Bronchial epithelial cell (primary cell): ENCODE measurements around the gene ZFP69B. TPM values are rescaled to one million over a fixed set of nuclear protein-coding genes. Genes with fewer than 3 reads are reported as not detected.
"Not testable (repeated sequence)": the region's sequence is repeated elsewhere in the genome, so short reads cannot be mapped to it uniquely, and the experiment has no call there.

ENCODE experiments used
- DNase-seq: peaks from one replicate; pipeline ENCODE4 v3.0.0-alpha.2; 2010; ENCODE audit warnings: low read depth
- FAIRE-seq: peaks from 2 replicates; lab custom pipeline; 2011; peaks lifted over from hg19 to GRCh38; lab: Jason Lieb, UNC
- H3K27me3 ChIP-seq: 2 replicates; pipeline ENCODE4 v1.5.1; 2011; ENCODE audit warnings: low read length; ENCODE audit not compliant: control insufficient read depth, insufficient read depth
- H3K36me3 ChIP-seq: 2 replicates; pipeline ENCODE4 v1.5.1; 2011; ENCODE audit warnings: low read length; ENCODE audit not compliant: control insufficient read depth, insufficient read depth
- H3K4me3 ChIP-seq: 2 replicates; pipeline ENCODE4 v1.5.1; 2011; ENCODE audit warnings: mild to moderate bottlenecking, low read depth, low read length, control low read depth
- CTCF ChIP-seq: IDR thresholded peaks from 2 replicates; pipeline ENCODE4 v1.5.1; 2011; ENCODE audit warnings: mild to moderate bottlenecking, moderate library complexity, low read length, control low read depth, inconsistent platforms; ENCODE audit not compliant: insufficient read depth, severe bottlenecking
- total RNA-seq: library from RNA; depleted of rRNA; stranded (reverse); fragments of >200 nt; gene quantifications from 2 replicates; pipeline ENCODE4 v1.2.1, GENCODE V29; 2014

The ZFP69B gene
- total RNA-seq, 1 donor from 2014 or later: 1.6 TPM

- Histone ChIP-seq H3K27me3 (no peaks in the 10 kb centered on the region), H3K36me3 (no peaks in the 10 kb centered on the region), H3K4me3 (no peak overlapping the region)
- no peak for TF ChIP-seq CTCF
- FAIRE-seq: no peak
- DNase-seq: no peak
Observed at GRCh38 chr1:40478276-40478675, 28.0 kb downstream of the ZFP69B start.

- no peak for TF ChIP-seq CTCF
- Histone ChIP-seq H3K4me3 (no peak overlapping the region), H3K27me3 (no peaks in the 10 kb centered on the region), H3K36me3 (no peaks in the 10 kb centered on the region)
- DNase-seq: no peak
- no peak for FAIRE-seq
Observed at GRCh38 chr1:40479156-40479555, 28.9 kb downstream of the ZFP69B start.

GRCh38 chr1:40495315-40495903 lies 45.1 kb downstream of the ZFP69B start:
- FAIRE-seq: no peak
- no peak for TF ChIP-seq CTCF
- H3K27me3 ChIP-seq: no peaks in the 10 kb centered on the region
- no peak for DNase-seq
- no peak overlapping the region for H3K4me3 ChIP-seq
- no peaks in the 10 kb centered on the region for H3K36me3 ChIP-seq

GRCh38 chr1:40502651-40503050 lies 52.4 kb downstream of the ZFP69B start:
- FAIRE-seq, DNase-seq, H3K27me3 ChIP-seq, H3K36me3 ChIP-seq, H3K4me3 ChIP-seq: not testable (repeated sequence)

- no peak for FAIRE-seq
- no peak for TF ChIP-seq CTCF
- peak overlapping the region; percentile 58 for H3K4me3 ChIP-seq
- no peaks in the 10 kb centered on the region for H3K27me3 ChIP-seq
- no peaks in the 10 kb centered on the region for H3K36me3 ChIP-seq
- DNase-seq: no peak
Observed at GRCh38 chr1:40507973-40508372, 57.7 kb downstream of the ZFP69B start.

GRCh38 chr1:40508375-40509341 lies 58.4 kb downstream of the ZFP69B start, which contains the start of gene EXO5:
Gene EXO5 (plus strand): TSS chr1:40508767. CDS start chr1:40514545, 5,778 bp downstream.
- no peaks in the 10 kb centered on the region for H3K27me3 ChIP-seq
- no peak for FAIRE-seq
- DNase-seq: peak; percentile 46
- H3K36me3 ChIP-seq: no peaks in the 10 kb centered on the region
- peak within 1 kb of the TSS; percentile 58 for H3K4me3 ChIP-seq
- no peak for TF ChIP-seq CTCF
